Measurements from ENCODE around the gene GHR. TPM values are rescaled to one million over a fixed set of nuclear protein-coding genes. Genes with fewer than 3 reads are reported as not detected.

The GHR gene
- total RNA-seq, 2 experiments from 2014 or later = not detected

DNA sequence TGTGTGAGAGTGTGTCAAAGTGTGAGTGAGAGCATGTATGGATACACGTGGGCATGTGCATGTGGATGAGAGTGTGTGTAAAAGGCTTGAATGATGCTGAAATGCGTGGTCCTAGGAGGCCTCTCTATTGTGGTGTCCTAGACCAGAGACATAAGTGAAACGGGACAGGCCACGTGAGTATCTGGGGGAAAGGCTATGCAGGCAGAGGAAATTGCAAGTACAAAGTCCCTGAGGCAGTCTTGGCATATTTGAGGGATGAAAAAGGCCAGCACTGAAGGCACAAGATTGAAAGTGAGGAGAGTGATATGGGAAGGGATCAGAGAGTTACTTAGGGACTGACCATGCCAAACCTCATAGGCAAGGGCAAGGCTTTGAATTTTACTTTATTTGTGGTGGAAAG, 266.2 kb downstream of the GHR start:
- H3K9me3 Mint-ChIP-seq = no peaks in the 10 kb centered on the region
- intact Hi-C loops (cut with micrococcal nuclease) = no loop called here
- no peaks in the 10 kb centered on the region for H3K27me3 Mint-ChIP-seq
- DNase-seq = no peak
- H3K4me3 Mint-ChIP-seq = no peak overlapping the region
- ATAC-seq = no peak
- no peaks in the 10 kb centered on the region for H3K36me3 Mint-ChIP-seq (ENCODE audit: low read depth)
- no peaks in the 10 kb centered on the region for H3K4me1 Mint-ChIP-seq (ENCODE audit: low read depth)
- ChIA-PET CTCF (no interaction called here), POLR2A (no interaction called here)
- H3K27ac Mint-ChIP-seq = no peak overlapping the region
- TF ChIP-seq, protein P1, sequence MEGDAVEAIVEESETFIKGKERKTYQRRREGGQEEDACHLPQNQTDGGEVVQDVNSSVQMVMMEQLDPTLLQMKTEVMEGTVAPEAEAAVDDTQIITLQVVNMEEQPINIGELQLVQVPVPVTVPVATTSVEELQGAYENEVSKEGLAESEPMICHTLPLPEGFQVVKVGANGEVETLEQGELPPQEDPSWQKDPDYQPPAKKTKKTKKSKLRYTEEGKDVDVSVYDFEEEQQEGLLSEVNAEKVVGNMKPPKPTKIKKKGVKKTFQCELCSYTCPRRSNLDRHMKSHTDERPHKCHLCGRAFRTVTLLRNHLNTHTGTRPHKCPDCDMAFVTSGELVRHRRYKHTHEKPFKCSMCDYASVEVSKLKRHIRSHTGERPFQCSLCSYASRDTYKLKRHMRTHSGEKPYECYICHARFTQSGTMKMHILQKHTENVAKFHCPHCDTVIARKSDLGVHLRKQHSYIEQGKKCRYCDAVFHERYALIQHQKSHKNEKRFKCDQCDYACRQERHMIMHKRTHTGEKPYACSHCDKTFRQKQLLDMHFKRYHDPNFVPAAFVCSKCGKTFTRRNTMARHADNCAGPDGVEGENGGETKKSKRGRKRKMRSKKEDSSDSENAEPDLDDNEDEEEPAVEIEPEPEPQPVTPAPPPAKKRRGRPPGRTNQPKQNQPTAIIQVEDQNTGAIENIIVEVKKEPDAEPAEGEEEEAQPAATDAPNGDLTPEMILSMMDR (IDR thresholded peaks at IDR 0.05) = no peak

DNA sequence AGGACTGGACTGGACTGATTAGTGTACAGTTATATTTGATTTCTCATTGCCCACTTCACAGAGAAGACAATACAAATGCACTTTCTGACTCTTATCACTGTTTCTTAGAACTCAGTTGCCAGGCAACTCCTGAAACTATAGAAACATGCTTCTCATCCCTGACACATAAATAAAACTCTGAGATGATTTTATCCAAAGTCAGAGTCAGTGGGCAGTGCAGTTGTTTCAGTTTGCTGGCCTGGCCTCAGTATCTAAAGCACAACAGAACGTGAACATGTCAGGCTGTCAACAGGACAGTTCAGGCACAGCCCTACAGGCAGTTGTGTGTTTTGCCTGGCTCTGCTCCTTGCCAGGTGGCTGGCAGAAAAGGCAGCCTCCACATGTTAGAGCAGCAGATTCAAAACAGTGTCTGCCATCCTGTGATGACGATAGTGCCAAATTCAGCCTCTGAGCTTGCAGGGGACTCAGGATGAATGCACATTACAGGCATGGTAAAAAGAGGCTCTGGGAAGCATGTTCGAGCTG, 268.2 kb downstream of the GHR start:
- ChIA-PET POLR2A (no interaction called here), CTCF (no interaction called here)
- Mint-ChIP-seq H3K4me1 (ENCODE audit: low read depth) (no peaks in the 10 kb centered on the region), H3K27ac (no peak overlapping the region), H3K9me3 (no peaks in the 10 kb centered on the region), H3K36me3 (ENCODE audit: low read depth) (no peaks in the 10 kb centered on the region), H3K4me3 (no peak overlapping the region), H3K27me3 (peaks cover 2% of the 10 kb centered on the region)
- DNase-seq (no peak), ATAC-seq (no peak)
- intact Hi-C loops (cut with micrococcal nuclease) = no loop called here
- TF ChIP-seq, protein P1 (IDR thresholded peaks at IDR 0.05) = no peak

DNA sequence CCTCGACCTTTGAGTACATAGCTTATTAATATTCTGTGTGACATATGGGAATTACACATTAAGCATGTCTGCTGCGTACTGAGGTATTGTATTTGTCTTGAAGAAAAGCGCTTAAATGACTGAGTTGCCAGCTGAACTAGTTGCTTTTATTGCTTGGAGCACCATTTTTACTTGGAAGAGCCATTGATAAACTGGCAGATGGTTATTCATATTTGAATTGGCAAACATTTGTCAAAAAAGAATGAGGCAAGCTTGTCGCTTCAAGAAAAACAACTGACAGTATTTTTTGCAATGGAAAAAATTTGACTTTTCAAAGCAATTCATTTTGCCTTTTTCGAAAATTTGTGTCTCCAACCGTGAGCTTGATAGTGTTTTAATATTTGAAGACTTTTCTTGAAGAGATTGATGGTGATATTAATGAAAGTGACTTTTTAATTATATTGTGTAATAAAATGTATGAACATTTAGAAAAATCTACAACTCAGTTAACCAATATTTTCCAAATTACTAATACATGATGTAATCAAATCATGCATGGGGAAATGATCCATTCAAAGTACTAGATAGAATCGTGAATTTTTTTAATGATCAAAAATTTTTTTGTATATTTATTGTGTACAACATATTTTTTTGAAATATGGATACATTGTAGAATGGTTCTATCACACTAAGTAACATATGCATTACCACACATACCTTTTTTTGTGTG, 278.3 kb downstream of the GHR start:
- intact Hi-C loops (cut with micrococcal nuclease) = no loop called here
- TF ChIP-seq, protein P1 (IDR thresholded peaks at IDR 0.05) = no peak
- Mint-ChIP-seq H3K36me3 (ENCODE audit: low read depth) (no peaks in the 10 kb centered on the region), H3K27me3 (peaks cover 3% of the 10 kb centered on the region), H3K4me1 (ENCODE audit: low read depth) (no peaks in the 10 kb centered on the region), H3K27ac (no peak overlapping the region), H3K4me3 (no peak overlapping the region), H3K9me3 (peaks cover 4% of the 10 kb centered on the region)
- ChIA-PET POLR2A (no interaction called here), CTCF (no interaction called here)
- DNase-seq = no peak
- ATAC-seq = no peak

DNA sequence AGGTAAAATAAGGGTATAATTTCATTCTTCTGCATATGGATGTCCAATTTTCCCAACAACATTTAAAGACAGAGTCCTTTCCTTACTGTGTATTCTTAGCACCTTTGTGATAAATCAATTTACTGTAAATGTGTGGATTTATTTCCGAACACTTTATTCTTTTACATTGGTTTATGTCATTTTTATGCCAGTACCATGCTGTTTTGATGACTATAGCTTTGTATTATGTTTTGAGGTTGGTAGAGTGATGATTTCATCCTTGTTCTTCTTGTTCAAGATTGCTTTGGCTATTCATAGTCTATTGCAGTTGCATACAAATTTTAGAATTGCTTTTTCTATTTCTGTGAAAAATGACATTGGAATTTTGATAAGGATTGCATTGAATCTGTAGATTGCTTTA, 280.0 kb downstream of the GHR start:
- Mint-ChIP-seq H3K27me3 (no peaks in the 10 kb centered on the region), H3K27ac (no peak overlapping the region), H3K36me3 (ENCODE audit: low read depth) (no peaks in the 10 kb centered on the region), H3K4me3 (no peak overlapping the region), H3K9me3 (peaks cover 4% of the 10 kb centered on the region), H3K4me1 (ENCODE audit: low read depth) (no peaks in the 10 kb centered on the region)
- ChIA-PET POLR2A (no interaction called here), CTCF (no interaction called here)
- no peak for DNase-seq
- intact Hi-C loops (cut with micrococcal nuclease) = no loop called here
- no peak for ATAC-seq
- TF ChIP-seq, protein P1 (IDR thresholded peaks at IDR 0.05) = no peak

DNA sequence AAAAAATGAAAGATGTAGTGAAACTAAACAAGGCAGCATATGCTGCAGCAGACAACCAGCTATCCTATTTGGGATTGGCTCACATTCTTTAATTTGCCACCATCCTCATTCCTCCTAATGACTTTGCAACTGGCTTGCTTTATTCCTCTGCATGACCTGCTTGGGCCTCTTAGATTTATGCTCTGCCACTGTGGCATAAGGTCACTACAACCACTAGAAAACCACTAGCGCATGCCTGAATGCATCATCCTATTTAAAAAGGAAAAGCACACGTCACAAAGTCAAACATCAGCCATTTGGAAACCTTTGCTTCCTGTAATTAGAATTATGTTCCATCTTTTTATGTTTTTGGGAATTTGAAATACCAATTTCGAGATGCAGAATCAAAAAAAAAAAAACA, 292.5 kb downstream of the GHR start:
- Mint-ChIP-seq H3K27me3 (peaks cover 9% of the 10 kb centered on the region), H3K27ac (no peak overlapping the region), H3K9me3 (no peaks in the 10 kb centered on the region), H3K4me1 (ENCODE audit: low read depth) (peaks cover 16% of the 10 kb centered on the region), H3K4me3 (no peak overlapping the region), H3K36me3 (ENCODE audit: low read depth) (no peaks in the 10 kb centered on the region)
- ChIA-PET POLR2A (no interaction called here), CTCF (no interaction called here)
- ATAC-seq = no peak
- intact Hi-C loops (cut with micrococcal nuclease) = no loop called here
- TF ChIP-seq, protein P1 (IDR thresholded peaks at IDR 0.05) = no peak
- DNase-seq = no peak

All from activated CD8-positive, alpha-beta T cell treated with anti-CD3 and anti-CD28 coated beads for 36 hours (primary cell).